ENCODE results near the gene ARFGEF2.
"Not testable (repeated sequence)": the region's sequence is repeated elsewhere in the genome, so short reads cannot be mapped to it uniquely, and the experiment has no call there.

The ARFGEF2 gene

DNA sequence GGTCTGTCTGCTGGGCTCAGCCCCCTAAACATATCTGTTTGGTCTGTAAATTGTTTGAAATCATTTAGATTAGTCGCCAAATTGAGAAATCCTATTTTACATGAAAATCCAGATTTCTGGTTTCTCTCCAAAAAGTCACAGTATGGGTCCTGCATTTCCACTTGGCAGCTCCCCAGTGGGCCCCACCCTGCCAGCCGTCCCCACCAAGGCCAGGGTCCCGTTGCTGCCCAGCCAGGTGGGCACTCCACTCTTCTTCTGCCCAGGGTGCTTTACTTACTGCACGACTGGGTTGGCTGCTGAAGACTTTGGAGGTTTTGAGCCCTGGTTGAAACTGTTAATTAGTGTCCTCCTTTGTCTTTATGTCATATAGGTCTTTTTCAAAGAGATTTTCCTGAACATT, 50.4 kb downstream of the ARFGEF2 start:
- H3K4me3 ChIP-seq (replicated peaks; ENCODE audit: low read depth, low read length) = no peak overlapping the region
- no peak for DNase-seq (ENCODE audit: extremely low read depth, low read depth)
- TF ChIP-seq, protein P1, sequence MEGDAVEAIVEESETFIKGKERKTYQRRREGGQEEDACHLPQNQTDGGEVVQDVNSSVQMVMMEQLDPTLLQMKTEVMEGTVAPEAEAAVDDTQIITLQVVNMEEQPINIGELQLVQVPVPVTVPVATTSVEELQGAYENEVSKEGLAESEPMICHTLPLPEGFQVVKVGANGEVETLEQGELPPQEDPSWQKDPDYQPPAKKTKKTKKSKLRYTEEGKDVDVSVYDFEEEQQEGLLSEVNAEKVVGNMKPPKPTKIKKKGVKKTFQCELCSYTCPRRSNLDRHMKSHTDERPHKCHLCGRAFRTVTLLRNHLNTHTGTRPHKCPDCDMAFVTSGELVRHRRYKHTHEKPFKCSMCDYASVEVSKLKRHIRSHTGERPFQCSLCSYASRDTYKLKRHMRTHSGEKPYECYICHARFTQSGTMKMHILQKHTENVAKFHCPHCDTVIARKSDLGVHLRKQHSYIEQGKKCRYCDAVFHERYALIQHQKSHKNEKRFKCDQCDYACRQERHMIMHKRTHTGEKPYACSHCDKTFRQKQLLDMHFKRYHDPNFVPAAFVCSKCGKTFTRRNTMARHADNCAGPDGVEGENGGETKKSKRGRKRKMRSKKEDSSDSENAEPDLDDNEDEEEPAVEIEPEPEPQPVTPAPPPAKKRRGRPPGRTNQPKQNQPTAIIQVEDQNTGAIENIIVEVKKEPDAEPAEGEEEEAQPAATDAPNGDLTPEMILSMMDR (IDR thresholded peaks at IDR 0.05; ENCODE audit: low read depth, low read length, missing control alignments) = no peak

DNA sequence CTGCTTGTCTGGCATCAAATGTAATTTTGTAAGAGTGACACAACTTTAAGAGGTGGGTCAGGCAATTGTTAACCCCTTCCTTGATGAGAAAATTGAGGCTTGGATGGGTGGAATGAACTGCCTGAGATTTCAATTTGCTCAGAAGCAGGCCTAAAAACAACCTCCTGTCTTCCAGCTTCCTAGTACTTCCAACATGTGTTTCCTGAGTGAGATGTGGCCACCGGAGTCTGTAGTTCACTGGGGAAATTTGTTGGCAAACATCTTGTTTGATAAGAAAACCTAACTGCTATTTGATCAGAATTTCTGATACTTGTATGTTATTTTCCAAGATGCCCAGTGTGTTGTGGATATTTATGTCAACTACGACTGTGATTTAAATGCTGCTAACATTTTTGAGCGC, 51.3 kb downstream of the ARFGEF2 start:
- TF ChIP-seq, protein P1 (IDR thresholded peaks at IDR 0.05; ENCODE audit: low read depth, low read length, missing control alignments) = no peak
- no peak overlapping the region for H3K4me3 ChIP-seq (replicated peaks; ENCODE audit: low read depth, low read length)
- DNase-seq (ENCODE audit: extremely low read depth, low read depth) = no peak

DNA sequence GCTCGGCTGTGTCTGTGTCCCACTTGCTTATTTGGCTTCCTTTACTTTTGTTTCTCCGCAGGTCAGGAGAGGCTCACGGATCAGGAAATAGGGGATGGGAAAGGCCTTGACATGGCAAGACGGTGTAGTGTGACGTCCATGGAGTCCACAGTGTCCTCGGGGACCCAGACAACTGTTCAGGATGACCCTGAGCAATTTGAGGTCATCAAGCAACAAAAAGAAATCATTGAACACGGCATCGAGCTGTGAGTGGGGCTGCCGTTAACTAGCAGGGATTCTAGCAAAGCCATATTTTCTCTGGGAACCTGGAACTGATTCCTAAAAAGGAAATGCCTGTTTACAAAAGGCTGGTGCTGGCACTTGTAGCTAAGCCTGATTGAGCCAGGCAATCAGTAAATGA, 54.4 kb downstream of the ARFGEF2 start:
- H3K4me3 ChIP-seq (replicated peaks; ENCODE audit: low read depth, low read length) = no peak overlapping the region
- DNase-seq (ENCODE audit: extremely low read depth, low read depth) = no peak
- TF ChIP-seq, protein P1 (IDR thresholded peaks at IDR 0.05; ENCODE audit: low read depth, low read length, missing control alignments) = no peak

DNA sequence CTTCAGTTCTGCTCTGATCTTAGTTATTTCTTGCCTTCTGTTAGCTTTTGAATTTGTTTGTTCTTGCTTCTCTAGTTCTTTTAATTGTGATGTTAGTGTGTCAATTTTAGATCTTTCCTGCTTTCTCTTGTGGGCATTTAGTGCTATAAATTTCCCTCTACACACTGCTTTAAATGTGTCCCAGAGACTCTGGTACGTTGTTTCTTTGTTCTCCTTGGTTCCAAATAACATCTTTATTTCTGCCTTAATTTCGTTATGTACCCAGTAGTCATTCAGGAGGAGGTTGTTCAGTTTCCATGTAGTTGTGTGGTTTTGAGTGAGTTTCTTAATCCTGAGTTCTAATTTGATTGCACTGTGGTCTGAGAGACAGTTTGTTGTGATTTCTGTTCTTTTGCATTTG, 58.5 kb downstream of the ARFGEF2 start:
- not testable (repeated sequence) for DNase-seq (ENCODE audit: extremely low read depth, low read depth); H3K4me3 ChIP-seq (replicated peaks; ENCODE audit: low read depth, low read length)

- DNase-seq (ENCODE audit: extremely low read depth, low read depth) = peak; percentile 62
- TF ChIP-seq, protein P1 (IDR thresholded peaks at IDR 0.05; ENCODE audit: low read depth, low read length, missing control alignments) = no peak
- H3K4me3 ChIP-seq (replicated peaks; ENCODE audit: low read depth, low read length) = no peak overlapping the region
Observed at GRCh38 chr20:48983423-48984400, 62.2 kb downstream of the ARFGEF2 start.

- H3K4me3 ChIP-seq (replicated peaks; ENCODE audit: low read depth, low read length) = no peak overlapping the region
- no peak for DNase-seq (ENCODE audit: extremely low read depth, low read depth)
- TF ChIP-seq, protein P1 (IDR thresholded peaks at IDR 0.05; ENCODE audit: low read depth, low read length, missing control alignments) = no peak
Observed at GRCh38 chr20:48984575-48985219, 63.2 kb downstream of the ARFGEF2 start.

DNA sequence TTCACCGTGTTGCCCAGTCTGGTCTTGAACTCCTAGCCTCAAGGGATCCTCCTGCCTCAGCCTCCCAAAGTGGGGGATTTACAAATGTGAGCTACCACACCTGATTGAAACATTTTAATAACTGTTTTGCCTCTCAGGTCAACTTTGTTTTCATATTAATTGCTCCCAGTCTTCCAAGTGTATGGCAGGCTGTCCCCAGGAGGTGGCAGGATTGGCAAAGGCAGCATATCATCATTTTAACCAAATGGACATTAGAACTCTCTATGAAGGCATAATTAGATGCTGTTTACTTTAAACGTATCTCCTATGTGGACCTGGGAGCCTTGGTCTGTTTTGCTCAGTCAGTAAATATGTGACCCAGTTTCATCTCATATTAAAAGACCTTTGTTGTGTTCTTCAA, 65.4 kb downstream of the ARFGEF2 start:
- TF ChIP-seq, protein P1 (IDR thresholded peaks at IDR 0.05; ENCODE audit: low read depth, low read length, missing control alignments) = peak; percentile 19
- H3K4me3 ChIP-seq (replicated peaks; ENCODE audit: low read depth, low read length) = no peak overlapping the region
- DNase-seq (ENCODE audit: extremely low read depth, low read depth) = no peak

All from HFF-Myc (cell line).